GM23338 (cell line): ENCODE data around the gene CPB2. TPM values are rescaled to one million over a fixed set of nuclear protein-coding genes. Genes with fewer than 3 reads are reported as not detected.

Experiments used
- ATAC-seq: fragments of 200-7000 bp; cut with Tn5 transposase; 3 replicates; pipeline ENCODE4 v1.9.1; 2020
- DNase-seq: peaks from one replicate; pipeline ENCODE4 v3.0.0-alpha.2; 2015; ENCODE audit warnings: low spot score
- H2AFZ ChIP-seq: fragments of 200-600 bp; sonication (generic); 2 replicates; pipeline ENCODE4 v1.8.0; 2016; ENCODE audit warnings: antibody characterized with exemption, mild to moderate bottlenecking, moderate library complexity
- H3F3A ChIP-seq: fragments of 200-600 bp; sonication (generic); replicated peaks from 2 replicates; pipeline ENCODE4 v1.8.0; 2017; ENCODE audit warnings: antibody characterized with exemption, mixed run types, low read depth
- H3K27ac ChIP-seq: fragments of 200-600 bp; sonication (generic); 2 replicates; pipeline ENCODE4 v1.6.1; 2016; ENCODE audit warnings: low read depth
- H3K27me3 ChIP-seq: fragments of 200-600 bp; sonication (generic); 2 replicates; pipeline ENCODE4 v1.8.0; 2016; ENCODE audit warnings: mild to moderate bottlenecking, mixed run types, moderate library complexity; ENCODE audit not compliant: insufficient read depth
- H3K36me3 ChIP-seq: fragments of 200-600 bp; sonication (generic); 2 replicates; pipeline ENCODE4 v1.8.0; 2016; ENCODE audit warnings: mild to moderate bottlenecking; ENCODE audit not compliant: insufficient read depth
- H3K4me1 ChIP-seq: fragments of 200-600 bp; sonication (generic); 2 replicates; pipeline ENCODE4 v1.8.0; 2016; ENCODE audit warnings: mild to moderate bottlenecking, moderate library complexity; ENCODE audit not compliant: insufficient read depth
- H3K4me2 ChIP-seq: fragments of 200-600 bp; sonication (generic); 2 replicates; pipeline ENCODE4 v1.7.1; 2017; ENCODE audit warnings: mixed run types
- H3K4me3 ChIP-seq: fragments of 200-600 bp; sonication (generic); 2 replicates; pipeline ENCODE4 v1.6.1; 2016; ENCODE audit warnings: mixed run types
- H3K79me2 ChIP-seq: fragments of 200-600 bp; sonication (generic); replicated peaks from 2 replicates; pipeline ENCODE4 v1.8.0; 2017; ENCODE audit warnings: mild to moderate bottlenecking; ENCODE audit not compliant: insufficient read depth
- H3K9me2 ChIP-seq: fragments of 200-600 bp; sonication (generic); 2 replicates; pipeline ENCODE4 v1.8.0; 2017; ENCODE audit not compliant: insufficient read depth
- H4K20me1 ChIP-seq: fragments of 200-600 bp; sonication (generic); replicated peaks from 2 replicates; pipeline ENCODE4 v1.8.0; 2017; ENCODE audit warnings: mild to moderate bottlenecking; ENCODE audit not compliant: insufficient read depth
- H3K27ac Mint-ChIP-seq: 2 replicates; pipeline ENCODE4 v1.8.0; 2020; ENCODE audit warnings: inconsistent platforms, mild to moderate bottlenecking, moderate library complexity, mixed read lengths
- H3K27me3 Mint-ChIP-seq: 3 replicates; pipeline ENCODE4 v1.8.0; 2022; ENCODE audit warnings: low read depth, mild to moderate bottlenecking, moderate library complexity, mixed read lengths, inconsistent platforms; ENCODE audit not compliant: insufficient read depth, poor library complexity
- H3K36me3 Mint-ChIP-seq: 3 replicates; pipeline ENCODE4 v1.8.0; 2021; ENCODE audit warnings: low read depth, mild to moderate bottlenecking, inconsistent platforms, moderate library complexity, mixed read lengths
- H3K4me1 Mint-ChIP-seq: 3 replicates; pipeline ENCODE4 v1.8.0; 2020; ENCODE audit warnings: mild to moderate bottlenecking, inconsistent platforms, mixed read lengths
- H3K4me3 Mint-ChIP-seq: 3 replicates; pipeline ENCODE4 v1.8.0; 2021; ENCODE audit warnings: moderate library complexity, mild to moderate bottlenecking, inconsistent platforms, mixed read lengths
- H3K9me3 Mint-ChIP-seq: 3 replicates; pipeline ENCODE4 v1.8.0; 2020; ENCODE audit warnings: moderate library complexity, mild to moderate bottlenecking, inconsistent platforms, mixed read lengths
- CREB1 ChIP-seq: fragments of 250-450 bp; sonication (Bioruptor Pico); IDR thresholded peaks from 2 replicates; pipeline ENCODE4 v1.5.0; 2020; ENCODE audit warnings: low read depth, mild to moderate bottlenecking, moderate library complexity
- CTCF ChIP-seq, 2 experiments: fragments of 200-600 bp in 1 of 2; sonication (generic) in 1 of 2; conservative IDR thresholded peaks; 2 replicates each; pipeline versions ENCODE4 v1.5.1 to v1.6.1; 2016 to 2017; ENCODE audit warnings: antibody characterized with exemption in 2 of 2, low read depth in 2 of 2, mild to moderate bottlenecking in 2 of 2, moderate library complexity in 1 of 2
- EZH2 ChIP-seq: fragments of 200-600 bp; sonication (generic); IDR thresholded peaks from one replicate; pipeline ENCODE4 v1.8.0; 2017; ENCODE audit warnings: antibody characterized with exemption, mild to moderate bottlenecking, low read depth; ENCODE audit not compliant: unreplicated experiment
- EZH2phosphoT487 ChIP-seq: fragments of 200-600 bp; sonication (generic); IDR thresholded peaks from one replicate; pipeline ENCODE4 v1.8.1; 2018; ENCODE audit warnings: antibody characterized with exemption; ENCODE audit not compliant: unreplicated experiment
- NANOG ChIP-seq: IDR thresholded peaks from 2 replicates; pipeline ENCODE4 v1.6.1; 2016; ENCODE audit warnings: antibody characterized with exemption, borderline replicate concordance
- POLR2AphosphoS5 ChIP-seq: IDR thresholded peaks from 2 replicates; pipeline ENCODE4 v1.6.1; 2016; ENCODE audit warnings: antibody characterized with exemption, low read depth
- STAT1 ChIP-seq: IDR thresholded peaks from one replicate; pipeline ENCODE4 v1.6.1; 2016; ENCODE audit warnings: antibody characterized with exemption; ENCODE audit not compliant: unreplicated experiment
- ZNF114 ChIP-seq: fragments of 250-450 bp; sonication (Bioruptor Pico); IDR thresholded peaks from 2 replicates; pipeline ENCODE4 v1.5.0; 2020; ENCODE audit warnings: mild to moderate bottlenecking, moderate library complexity
- ZNF462 ChIP-seq: fragments of 250-450 bp; sonication (Bioruptor Pico); IDR thresholded peaks from 2 replicates; pipeline ENCODE4 v1.5.0; 2020; ENCODE audit warnings: mild to moderate bottlenecking, moderate library complexity
- polyA plus RNA-seq: library from polyadenylated mRNA; unstranded; fragments of >200 nt; fragmentation: Nextera tagmentation; extraction: Ambion mirVana; gene quantifications from 2 replicates; pipeline ENCODE4 v1.2.1, GENCODE V29; 2016
- total RNA-seq: library from RNA; depleted of rRNA; stranded (reverse); fragments of >200 nt; shearing (Covaris generic); gene quantifications from 2 replicates; pipeline ENCODE4 v1.2.3, GENCODE V29; 2014
- TF ChIP-seq, protein P1 (sequence below): IDR thresholded peaks from 2 replicates; pipeline ENCODE4 v1.6.1; 2016; ENCODE audit warnings: antibody characterized with exemption

The CPB2 gene
- total and polyA plus RNA-seq, 2 experiments from 2014 or later = 0.47 TPM; not detected in 1

DNA sequence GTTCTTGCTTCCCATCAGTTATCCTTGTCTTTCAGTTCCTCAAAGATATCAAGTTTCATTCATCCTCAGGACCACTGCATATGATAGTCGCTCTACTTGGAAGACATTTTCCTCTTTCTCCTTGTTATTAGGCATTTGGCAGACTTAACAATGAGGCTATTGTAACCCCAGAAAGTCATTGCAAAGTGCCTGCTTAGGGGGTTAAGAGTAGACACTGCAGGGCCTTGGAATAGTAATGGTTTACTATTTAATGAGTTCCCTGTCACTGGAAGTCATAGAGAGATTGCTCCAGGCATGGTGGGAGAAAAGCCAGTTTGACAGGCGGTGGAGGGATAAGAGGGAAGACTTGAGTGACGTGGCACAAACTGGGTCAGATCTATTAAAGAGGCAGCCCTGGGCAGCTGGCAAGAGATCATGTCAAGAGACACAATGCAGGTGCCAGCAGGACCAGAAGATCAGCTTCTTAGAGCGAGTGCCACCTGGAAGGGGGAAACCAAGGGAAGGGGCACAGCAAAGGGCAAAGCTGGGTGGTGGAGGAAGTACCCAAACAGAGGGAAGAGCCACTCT lies 16.8 kb upstream of the CPB2 start (continued):
- TF ChIP-seq STAT1 = no peak
- TF ChIP-seq CTCF (conservative IDR thresholded peaks at IDR 0.05; ENCODE audit: low read depth in 2 of 2) = no peak
- TF ChIP-seq ZNF114 (CRISPR knock-in tag) = no peak
- TF ChIP-seq POLR2AphosphoS5 = no peak
- TF ChIP-seq CREB1 (CRISPR knock-in tag) = no peak
- no peak for TF ChIP-seq NANOG

DNA sequence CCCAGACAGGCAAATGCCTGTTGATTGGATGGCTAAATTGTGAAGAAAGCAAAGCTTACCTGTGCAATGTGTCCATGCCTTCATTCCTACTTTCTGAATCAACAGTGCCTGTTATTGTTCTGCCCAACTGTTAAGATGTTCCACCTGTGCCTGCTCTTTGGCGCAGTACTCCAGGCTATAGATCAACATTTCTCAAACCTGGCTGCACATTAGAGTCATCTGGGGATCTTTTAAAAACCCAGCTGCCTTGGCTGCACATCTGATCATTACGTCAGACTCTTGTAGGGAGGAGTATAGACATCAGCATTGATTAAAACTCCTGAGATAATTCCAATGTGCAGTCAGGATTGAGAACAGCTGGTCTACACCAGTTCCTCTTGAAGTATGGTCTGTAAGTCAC lies 16.2 kb upstream of the CPB2 start:
- no peaks in the 10 kb centered on the region; the same call in 2 of the 3 replicates for H3K9me3 Mint-ChIP-seq
- H4K20me1 ChIP-seq = no peaks in the 10 kb centered on the region
- no peak overlapping the region for H3K4me3 Mint-ChIP-seq
- H3K27me3 ChIP-seq = no peaks in the 10 kb centered on the region
- no peaks in the 10 kb centered on the region for H3F3A ChIP-seq
- no peaks in the 10 kb centered on the region for H3K79me2 ChIP-seq
- H3K4me2 ChIP-seq = no peak overlapping the region
- DNase-seq (no peak), ATAC-seq (no peak)
- no peak overlapping the region for H2AFZ ChIP-seq
- no peak overlapping the region for H3K27ac ChIP-seq
- H3K4me1 ChIP-seq = peaks cover 8% of the 10 kb centered on the region; the same call in 1 of the 2 replicates
- H3K36me3 ChIP-seq = no peaks in the 10 kb centered on the region
- no peak overlapping the region for H3K4me3 ChIP-seq
- no peak overlapping the region for H3K27ac Mint-ChIP-seq
- no peaks in the 10 kb centered on the region for H3K9me2 ChIP-seq
- peaks cover 5% of the 10 kb centered on the region for H3K27me3 Mint-ChIP-seq
- peaks cover 14% of the 10 kb centered on the region for H3K4me1 Mint-ChIP-seq
- H3K36me3 Mint-ChIP-seq = no peaks in the 10 kb centered on the region
- TF ChIP-seq ZNF114 (CRISPR knock-in tag) (no peak), EZH2phosphoT487 (no peak), CTCF (conservative IDR thresholded peaks at IDR 0.05; ENCODE audit: low read depth in 2 of 2) (no peak), EZH2 (no peak), ZNF462 (CRISPR knock-in tag) (no peak), STAT1 (no peak), NANOG (no peak)
- TF ChIP-seq, protein P1, sequence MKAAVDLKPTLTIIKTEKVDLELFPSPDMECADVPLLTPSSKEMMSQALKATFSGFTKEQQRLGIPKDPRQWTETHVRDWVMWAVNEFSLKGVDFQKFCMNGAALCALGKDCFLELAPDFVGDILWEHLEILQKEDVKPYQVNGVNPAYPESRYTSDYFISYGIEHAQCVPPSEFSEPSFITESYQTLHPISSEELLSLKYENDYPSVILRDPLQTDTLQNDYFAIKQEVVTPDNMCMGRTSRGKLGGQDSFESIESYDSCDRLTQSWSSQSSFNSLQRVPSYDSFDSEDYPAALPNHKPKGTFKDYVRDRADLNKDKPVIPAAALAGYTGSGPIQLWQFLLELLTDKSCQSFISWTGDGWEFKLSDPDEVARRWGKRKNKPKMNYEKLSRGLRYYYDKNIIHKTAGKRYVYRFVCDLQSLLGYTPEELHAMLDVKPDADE = no peak
